IMR-90 (cell line): ENCODE data around the gene ANKRD24. TPM values are rescaled to one million over a fixed set of nuclear protein-coding genes. Genes with fewer than 3 reads are reported as not detected.

Experiments used
- ATAC-seq: fragments of 200-7000 bp; cut with Tn5 transposase; 2 replicates; pipeline ENCODE4 v1.9.1; 2020; ENCODE audit warnings: low read depth, mild to moderate bottlenecking, moderate library complexity
- BruUV-seq: library from RNA; stranded (reverse); fragments of 400-500 nt; replicated peaks from 2 replicates; lab custom pipeline; 2021; lab: Mats Ljungman, UMichigan
- CTCF ChIA-PET: fragments of 300-600 bp; formaldehyde crosslinking; extraction: SDS; loops from one replicate; lab custom pipeline; 2021; ENCODE audit warnings: antibody characterized with exemption; lab: Yijun Ruan, JAX
- POLR2A ChIA-PET: fragments of 300-600 bp; sonication (Branson Sonifier 250); formaldehyde crosslinking; loops from one replicate; lab custom pipeline; 2022; ENCODE audit warnings: antibody characterized with exemption; ENCODE audit not compliant: unreplicated experiment; lab: Charles Lee
- DNase-seq: peaks from one replicate; pipeline ENCODE4 v3.0.0; 2013
- H2AFZ ChIP-seq: replicated peaks from 2 replicates; pipeline ENCODE3; 2013; ENCODE audit warnings: low read length, mild to moderate bottlenecking; ENCODE audit not compliant: poor library complexity
- H2AK5ac ChIP-seq: 2 replicates; pipeline ENCODE4 v1.6.1; 2013; ENCODE audit warnings: low read depth, low read length, inconsistent platforms
- H2AK9ac ChIP-seq: replicated peaks from 2 replicates; pipeline ENCODE3; 2013; ENCODE audit warnings: mild to moderate bottlenecking, low read depth, low read length, moderate library complexity; ENCODE audit not compliant: poor library complexity
- H2BK120ac ChIP-seq: 2 replicates; pipeline ENCODE4 v1.6.1; 2013; ENCODE audit warnings: low read depth, low read length, inconsistent platforms
- H2BK15ac ChIP-seq: 3 replicates; pipeline ENCODE4 v1.6.1; 2013; ENCODE audit warnings: low read depth, low read length, inconsistent platforms
- H2BK20ac ChIP-seq: 2 replicates; pipeline ENCODE4 v1.6.1; 2013; ENCODE audit warnings: low read depth, mild to moderate bottlenecking, inconsistent platforms, low read length, moderate library complexity
- H2BK5ac ChIP-seq: 2 replicates; pipeline ENCODE4 v1.6.1; 2013; ENCODE audit warnings: mild to moderate bottlenecking, low read depth, low read length, inconsistent platforms; ENCODE audit not compliant: poor library complexity, severe bottlenecking
- H3K14ac ChIP-seq: replicated peaks from 2 replicates; pipeline ENCODE4 v1.6.1; 2013; ENCODE audit warnings: low read depth, low read length, inconsistent platforms
- H3K18ac ChIP-seq: 2 replicates; pipeline ENCODE4 v1.6.1; 2013; ENCODE audit warnings: low read depth, low read length, control low read depth
- H3K23ac ChIP-seq: 2 replicates; pipeline ENCODE4 v1.6.1; 2013; ENCODE audit warnings: low read depth, low read length, inconsistent platforms
- H3K27ac ChIP-seq: 2 replicates; pipeline ENCODE4 v1.5.1; 2013; ENCODE audit warnings: mild to moderate bottlenecking, control low read depth, low read length; ENCODE audit not compliant: insufficient read depth
- H3K27me3 ChIP-seq: 2 replicates; pipeline ENCODE4 v1.6.1; 2013; ENCODE audit warnings: low read length; ENCODE audit not compliant: control insufficient read depth, insufficient read depth
- H3K36me3 ChIP-seq: 2 replicates; pipeline ENCODE4 v1.6.1; 2013; ENCODE audit warnings: low read length, mixed read lengths; ENCODE audit not compliant: control insufficient read depth, insufficient read depth
- H3K4ac ChIP-seq: 2 replicates; pipeline ENCODE4 v1.6.1; 2013; ENCODE audit warnings: low read depth, low read length, inconsistent platforms
- H3K4me1 ChIP-seq: 2 replicates; pipeline ENCODE4 v1.6.1; 2013; ENCODE audit warnings: low read length, mixed read lengths; ENCODE audit not compliant: control insufficient read depth, insufficient read depth
- H3K4me2 ChIP-seq: 2 replicates; pipeline ENCODE4 v1.6.1; 2013; ENCODE audit warnings: low read depth, mild to moderate bottlenecking, control low read depth, low read length, moderate library complexity
- H3K4me3 ChIP-seq: 2 replicates; pipeline ENCODE4 v1.5.1; 2013; ENCODE audit warnings: low read depth, mild to moderate bottlenecking, control low read depth, low read length, moderate library complexity; ENCODE audit not compliant: insufficient read depth
- H3K56ac ChIP-seq: 2 replicates; pipeline ENCODE4 v1.6.1; 2013; ENCODE audit warnings: low read length, inconsistent platforms; ENCODE audit not compliant: insufficient read depth; ENCODE audit errors: extremely low read depth
- H3K79me1 ChIP-seq, 2 experiments: 2 replicates each; pipeline ENCODE4 v1.6.1; 2013; ENCODE audit warnings: low read length in 2 of 2, inconsistent platforms in 1 of 2, low read depth in 1 of 2
- H3K9ac ChIP-seq: 2 replicates; pipeline ENCODE4 v1.6.1; 2013; ENCODE audit warnings: low read depth, low read length, control low read depth
- H3K9me1 ChIP-seq: 2 replicates; pipeline ENCODE4 v1.6.1; 2013; ENCODE audit warnings: low read length, inconsistent platforms; ENCODE audit not compliant: insufficient read depth
- H3K9me3 ChIP-seq: 2 replicates; pipeline ENCODE4 v1.6.1; 2013; ENCODE audit warnings: low read length; ENCODE audit not compliant: control insufficient read depth, insufficient read depth
- H4K20me1 ChIP-seq: 2 replicates; pipeline ENCODE4 v1.6.1; 2013; ENCODE audit warnings: low read length, inconsistent platforms; ENCODE audit not compliant: insufficient read depth
- H4K5ac ChIP-seq: 2 replicates; pipeline ENCODE4 v1.6.1; 2013; ENCODE audit warnings: mild to moderate bottlenecking, low read depth, low read length, control low read depth
- H4K8ac ChIP-seq, 2 experiments: 2 replicates each; pipeline ENCODE4 v1.6.1; 2013; ENCODE audit warnings: low read depth in 2 of 2, low read length in 2 of 2, control low read depth in 1 of 2, inconsistent platforms in 1 of 2
- H4K91ac ChIP-seq: 2 replicates; pipeline ENCODE4 v1.6.1; 2013; ENCODE audit warnings: low read depth, low read length, inconsistent platforms; ENCODE audit not compliant: insufficient read depth
- BHLHE40 ChIP-seq: fragments of 150-350 bp; IDR thresholded peaks from 2 replicates; pipeline ENCODE4 v1.6.1; 2016; ENCODE audit warnings: mild to moderate bottlenecking, low read depth, low read length
- CHD1 ChIP-seq: IDR thresholded peaks from 2 replicates; pipeline ENCODE4 v1.6.1; 2012; ENCODE audit warnings: low read depth, low read length, improper control_type of control experiment
- MAFK ChIP-seq: IDR thresholded peaks from 2 replicates; pipeline ENCODE4 v1.6.1; 2012; ENCODE audit warnings: low read depth, low read length, improper control_type of control experiment
- RAD21 ChIP-seq: IDR thresholded peaks from 2 replicates; pipeline ENCODE4 v1.6.1; 2012; ENCODE audit warnings: low read length, improper control_type of control experiment
- RFX5 ChIP-seq: IDR thresholded peaks from 2 replicates; pipeline ENCODE4 v1.8.0; 2012; ENCODE audit warnings: low read depth, mild to moderate bottlenecking, low read length, moderate library complexity
- SMC3 ChIP-seq: fragments of 150-350 bp; IDR thresholded peaks from 2 replicates; pipeline ENCODE4 v1.6.1; 2016; ENCODE audit warnings: low read depth, mild to moderate bottlenecking, antibody characterized with exemption, low read length, moderate library complexity
- WGBS, 2 experiments: methylation state at CpG; one replicate each; pipeline versions ENCODE4 v1.1.5 to v1.1.7; 2013; ENCODE audit warnings: missing lambda C conversion rate in 2 of 2; ENCODE audit not compliant: insufficient read length in 1 of 2; ENCODE audit errors: extremely low coverage in 2 of 2; 5-methylcytosine and 5-hydroxymethylcytosine counted together
- dilution Hi-C: fragments of 300-500 bp; cut with HindIII; formaldehyde crosslinking; loops from one replicate; pipeline ENCODE4 v1.14.3; 2018; ENCODE audit warnings: low sequenced_read_pairs; ENCODE audit not compliant: unreplicated experiment
- in situ Hi-C: fragments of 300-500 bp; cut with MboI; formaldehyde crosslinking; loops from 3 replicates; pipeline ENCODE4 v1.14.3; 2019; ENCODE audit warnings: low sequenced_read_pairs, inconsistent platforms, mixed read lengths
- intact Hi-C: fragments of 100-400 bp; cut with micrococcal nuclease; formaldehyde crosslinking; loops from 2 replicates; pipeline ENCODE4 v1.10.0; 2022
- polyA plus RNA-seq, 3 experiments: library from polyadenylated mRNA; depleted of rRNA; stranded (reverse); fragments of >200 nt; gene quantifications; 2 replicates each; pipeline ENCODE4 v1.2.3, GENCODE V29; 2012; ENCODE audit warnings: low replicate concordance in 1 of 3
- total RNA-seq: library from RNA; depleted of rRNA; stranded (reverse); fragments of >200 nt; gene quantifications from 2 replicates; pipeline ENCODE4 v1.2.3, GENCODE V29; 2012
- TF ChIP-seq, protein P1 (sequence below): conservative IDR thresholded peaks from 2 replicates; pipeline ENCODE4 v1.5.1; 2012; ENCODE audit warnings: mild to moderate bottlenecking, low read depth, low read length, improper control_type of control experiment
- TF ChIP-seq, protein P2 (sequence below): fragments of 150-350 bp; IDR thresholded peaks from 2 replicates; pipeline ENCODE4 v1.6.1; 2016; ENCODE audit warnings: low read depth, mild to moderate bottlenecking, low read length, moderate library complexity, borderline replicate concordance

The ANKRD24 gene
- total and polyA plus RNA-seq, 2 of the 4 experiments (the other 2 are of a cell fraction), result 0.18 to 0.21 TPM

DNA sequence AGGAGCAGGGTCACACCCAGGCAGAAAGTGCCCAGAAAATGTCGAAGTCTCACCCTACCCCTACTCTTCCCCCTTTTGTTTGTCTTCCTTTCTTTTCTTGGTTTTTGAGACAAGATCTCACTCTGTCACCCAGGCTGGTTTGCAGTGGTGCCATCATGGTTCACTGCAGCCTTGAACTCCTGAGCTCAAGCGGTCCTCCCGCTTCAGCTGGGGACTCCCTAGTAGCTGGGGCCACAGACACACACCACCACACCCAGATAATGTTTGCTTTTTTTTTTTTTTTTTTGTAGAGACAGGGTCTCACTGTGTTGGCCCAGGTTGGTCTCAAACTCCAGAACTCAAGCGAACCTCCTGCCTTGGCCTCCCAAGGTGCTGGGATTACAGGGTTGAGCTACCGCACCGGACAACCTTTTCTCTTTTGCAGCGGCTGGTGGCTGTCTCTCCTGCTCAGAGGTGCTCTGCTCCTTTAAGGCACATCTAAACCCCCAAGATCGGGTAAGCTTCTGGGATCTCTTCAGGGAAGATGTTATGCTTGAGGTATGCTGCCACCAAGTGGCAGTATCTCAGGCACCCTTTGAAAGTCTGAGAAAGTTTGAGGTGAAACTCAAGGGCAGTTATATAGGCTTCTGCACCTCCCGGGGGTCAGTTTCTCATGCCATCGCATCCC, 24.5 kb downstream of the ANKRD24 start:
- no peak for TF ChIP-seq BHLHE40
- TF ChIP-seq, protein P1, sequence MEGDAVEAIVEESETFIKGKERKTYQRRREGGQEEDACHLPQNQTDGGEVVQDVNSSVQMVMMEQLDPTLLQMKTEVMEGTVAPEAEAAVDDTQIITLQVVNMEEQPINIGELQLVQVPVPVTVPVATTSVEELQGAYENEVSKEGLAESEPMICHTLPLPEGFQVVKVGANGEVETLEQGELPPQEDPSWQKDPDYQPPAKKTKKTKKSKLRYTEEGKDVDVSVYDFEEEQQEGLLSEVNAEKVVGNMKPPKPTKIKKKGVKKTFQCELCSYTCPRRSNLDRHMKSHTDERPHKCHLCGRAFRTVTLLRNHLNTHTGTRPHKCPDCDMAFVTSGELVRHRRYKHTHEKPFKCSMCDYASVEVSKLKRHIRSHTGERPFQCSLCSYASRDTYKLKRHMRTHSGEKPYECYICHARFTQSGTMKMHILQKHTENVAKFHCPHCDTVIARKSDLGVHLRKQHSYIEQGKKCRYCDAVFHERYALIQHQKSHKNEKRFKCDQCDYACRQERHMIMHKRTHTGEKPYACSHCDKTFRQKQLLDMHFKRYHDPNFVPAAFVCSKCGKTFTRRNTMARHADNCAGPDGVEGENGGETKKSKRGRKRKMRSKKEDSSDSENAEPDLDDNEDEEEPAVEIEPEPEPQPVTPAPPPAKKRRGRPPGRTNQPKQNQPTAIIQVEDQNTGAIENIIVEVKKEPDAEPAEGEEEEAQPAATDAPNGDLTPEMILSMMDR, result peak; percentile 54
- peak; percentile 66 for TF ChIP-seq RAD21
- TF ChIP-seq RFX5, result no peak
- TF ChIP-seq, protein P2, sequence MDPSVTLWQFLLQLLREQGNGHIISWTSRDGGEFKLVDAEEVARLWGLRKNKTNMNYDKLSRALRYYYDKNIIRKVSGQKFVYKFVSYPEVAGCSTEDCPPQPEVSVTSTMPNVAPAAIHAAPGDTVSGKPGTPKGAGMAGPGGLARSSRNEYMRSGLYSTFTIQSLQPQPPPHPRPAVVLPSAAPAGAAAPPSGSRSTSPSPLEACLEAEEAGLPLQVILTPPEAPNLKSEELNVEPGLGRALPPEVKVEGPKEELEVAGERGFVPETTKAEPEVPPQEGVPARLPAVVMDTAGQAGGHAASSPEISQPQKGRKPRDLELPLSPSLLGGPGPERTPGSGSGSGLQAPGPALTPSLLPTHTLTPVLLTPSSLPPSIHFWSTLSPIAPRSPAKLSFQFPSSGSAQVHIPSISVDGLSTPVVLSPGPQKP, result no peak
- peak; percentile 19; the same call in 1 of the 2 replicates for TF ChIP-seq SMC3
- TF ChIP-seq MAFK, result no peak
- no peak for TF ChIP-seq CHD1
- Histone ChIP-seq H2AK9ac (no peak overlapping the region), H3K4me3 (no peak overlapping the region), H3K4ac (no peak overlapping the region), H2BK120ac (no peak overlapping the region), H4K91ac (no peak overlapping the region), H3K9me3 (no peaks in the 10 kb centered on the region), H4K5ac (no peak overlapping the region), H3K4me2 (no peak overlapping the region), H3K18ac (no peak overlapping the region), H3K9ac (no peak overlapping the region), H3K56ac (no peak overlapping the region), H3K79me1 (no peaks in the 10 kb centered on the region), H2BK15ac (no peak overlapping the region), H2BK20ac (no peak overlapping the region), H2AFZ (peak overlapping the region; percentile 49), H3K9me1 (no peaks in the 10 kb centered on the region), H2AK5ac (no peak overlapping the region), H4K8ac (no peak overlapping the region), H3K23ac (no peak overlapping the region), H3K36me3 (no peaks in the 10 kb centered on the region), H4K20me1 (no peaks in the 10 kb centered on the region), H3K14ac (no peak overlapping the region), H2BK5ac (no peak overlapping the region), H3K27ac (no peak overlapping the region), H3K4me1 (no peaks in the 10 kb centered on the region), H3K27me3 (peaks cover 2% of the 10 kb centered on the region; the same call in 1 of the 2 replicates)
- intact Hi-C loops, result loop anchor here (10.0 kb wide), 1 partner anchor 542 kb away; no protein-coding TSS in a partner anchor
- in situ Hi-C loops, result loop anchor here (5.0 kb wide), 1 partner anchor 220 kb away; the partner anchor contains the start of gene EEF2
- ATAC-seq, result peak; percentile 67
- peak; percentile 54 for DNase-seq
- ChIA-PET POLR2A (no interaction called here), CTCF (interaction anchor here (1.1 to 1.3 kb wide), 3 partner anchors 15 to 222 kb away, joined by 3 to 6 read pairs (median 4); partner anchors contain the start of gene EEF2)
- dilution Hi-C loops, result no loop called here
- BruUV-seq, result no TSS peak
- 92% methylated on average over 2 of the region's 10 CpGs; no CpG with 5 or more reads in 1 of the 2 experiments for WGBS, 2 experiments
